NCI-H1092 treated with DMSO at 0.1 percent for 48 hours (cell line): ENCODE data around the gene CCN2.
A peak's percentile ranks its signal among the peaks of the same experiment; 100 is the strongest.

Experiments used
- DNase-seq: peaks from one replicate; lab custom pipeline; 2025; lab: John Stamatoyannopoulos, UW

The CCN2 gene

GRCh38 chr6:131966443-131966842 is 15.3 kb upstream of the CCN2 start:
- no peak for DNase-seq

- no peak for DNase-seq
Observed at GRCh38 chr6:131963063-131963462, 11.9 kb upstream of the CCN2 start.

GRCh38 chr6:131960371-131961133 is 9.4 kb upstream of the CCN2 start:
- no peak for DNase-seq

- no peak for DNase-seq
Observed at GRCh38 chr6:131958542-131959470, 7.6 kb upstream of the CCN2 start.

- DNase-seq: no peak
Observed at GRCh38 chr6:131958095-131958494, 6.9 kb upstream of the CCN2 start.

- no peak for DNase-seq
Observed at GRCh38 chr6:131955876-131956275, 4.7 kb upstream of the CCN2 start.

GRCh38 chr6:131955192-131955591 is 4.0 kb upstream of the CCN2 start:
- DNase-seq: no peak

- no peak for DNase-seq
Observed at GRCh38 chr6:131954775-131955107, 3.6 kb upstream of the CCN2 start.

GRCh38 chr6:131954059-131954774 is 3.0 kb upstream of the CCN2 start:
- DNase-seq: no peak

GRCh38 chr6:131952886-131953509 is 1.8 kb upstream of the CCN2 start:
- no peak for DNase-seq

GRCh38 chr6:131951576-131952230 is 531 bp upstream of the CCN2 start:
- no peak for DNase-seq

- DNase-seq: peak; percentile 8
Observed at GRCh38 chr6:131949909-131950766, 1.0 kb downstream of the CCN2 start.

GRCh38 chr6:131949620-131949908 is 1.6 kb downstream of the CCN2 start:
- no peak for DNase-seq

GRCh38 chr6:131948692-131949619 is 2.2 kb downstream of the CCN2 start:
- no peak for DNase-seq

GRCh38 chr6:131947986-131948661 is 3.0 kb downstream of the CCN2 start:
- DNase-seq: no peak

GRCh38 chr6:131946992-131947955 is 3.9 kb downstream of the CCN2 start:
- DNase-seq: no peak

- DNase-seq: no peak
Observed at GRCh38 chr6:131946404-131946991, 4.7 kb downstream of the CCN2 start.

- no peak for DNase-seq
Observed at GRCh38 chr6:131945971-131946370, 5.2 kb downstream of the CCN2 start.
